Cardiac fibroblast (primary cell): ENCODE measurements around the gene DPY19L1.
"Not testable (repeated sequence)": the region's sequence is repeated elsewhere in the genome, so short reads cannot be mapped to it uniquely, and the experiment has no call there.

Experiments
- DNase-seq, 2 donors: peaks; one replicate each; pipeline versions ENCODE4 v3.0.0 to v3.0.0-alpha.2; 2010; ENCODE audit warnings: low read depth in 2 of 2
- H3K4me3 ChIP-seq, 2 donors: replicated peaks in 1 of 2; 1 replicate in 1 of 2; 2 replicates in 1 of 2; pipeline ENCODE4 v1.5.1; 2011; ENCODE audit warnings: low read depth in 2 of 2, low read length in 2 of 2, mild to moderate bottlenecking in 2 of 2, moderate library complexity in 1 of 2
- CTCF ChIP-seq: IDR thresholded peaks from one replicate; pipeline ENCODE4 v1.5.1; 2011; ENCODE audit warnings: low read depth, mild to moderate bottlenecking, low read length, inconsistent platforms

The DPY19L1 gene

GRCh38 chr7:34928052-34928451, 109.2 kb downstream of the DPY19L1 start:
- H3K4me3 ChIP-seq = no peak overlapping the region
- TF ChIP-seq CTCF = peak; percentile 44
- peak; percentile 26 to 34 for DNase-seq

GRCh38 chr7:34920470-34920869, 116.8 kb downstream of the DPY19L1 start:
- DNase-seq = not testable (repeated sequence)

GRCh38 chr7:34919038-34919437, 118.2 kb downstream of the DPY19L1 start:
- not testable (repeated sequence) for H3K4me3 ChIP-seq, DNase-seq

More at GRCh38 chr7:34920470-34920869, 116.8 kb downstream of the DPY19L1 start:
- H3K4me3 ChIP-seq = not testable (repeated sequence)

GRCh38 chr7:34918198-34918861, 119.0 kb downstream of the DPY19L1 start:
- not testable (repeated sequence) for H3K4me3 ChIP-seq, DNase-seq

GRCh38 chr7:34917515-34917914, 119.8 kb downstream of the DPY19L1 start:
- not testable (repeated sequence) for DNase-seq, H3K4me3 ChIP-seq

GRCh38 chr7:34916267-34916666, 121.0 kb downstream of the DPY19L1 start:
- DNase-seq = no peak
- no peak for TF ChIP-seq CTCF
- H3K4me3 ChIP-seq = no peak overlapping the region

- no peak overlapping the region for H3K4me3 ChIP-seq
- DNase-seq = no peak
- no peak for TF ChIP-seq CTCF
Observed at GRCh38 chr7:34912236-34912635, 125.0 kb downstream of the DPY19L1 start.

- not testable (repeated sequence) for DNase-seq
- H3K4me3 ChIP-seq = peak overlapping the region in 1 of 2 donors; percentile 14
Observed at GRCh38 chr7:34906266-34906850, 130.9 kb downstream of the DPY19L1 start.

- no peak for TF ChIP-seq CTCF
Observed at GRCh38 chr7:34904987-34905386, 132.3 kb downstream of the DPY19L1 start.

GRCh38 chr7:34903921-34904320, 133.4 kb downstream of the DPY19L1 start:
- H3K4me3 ChIP-seq, DNase-seq: not testable (repeated sequence)

More at GRCh38 chr7:34904987-34905386, 132.3 kb downstream of the DPY19L1 start:
- H3K4me3 ChIP-seq = no peak overlapping the region
- no peak for DNase-seq
